Measurements from ENCODE around the gene VIPAS39.

- TF ChIP-seq, protein P1, sequence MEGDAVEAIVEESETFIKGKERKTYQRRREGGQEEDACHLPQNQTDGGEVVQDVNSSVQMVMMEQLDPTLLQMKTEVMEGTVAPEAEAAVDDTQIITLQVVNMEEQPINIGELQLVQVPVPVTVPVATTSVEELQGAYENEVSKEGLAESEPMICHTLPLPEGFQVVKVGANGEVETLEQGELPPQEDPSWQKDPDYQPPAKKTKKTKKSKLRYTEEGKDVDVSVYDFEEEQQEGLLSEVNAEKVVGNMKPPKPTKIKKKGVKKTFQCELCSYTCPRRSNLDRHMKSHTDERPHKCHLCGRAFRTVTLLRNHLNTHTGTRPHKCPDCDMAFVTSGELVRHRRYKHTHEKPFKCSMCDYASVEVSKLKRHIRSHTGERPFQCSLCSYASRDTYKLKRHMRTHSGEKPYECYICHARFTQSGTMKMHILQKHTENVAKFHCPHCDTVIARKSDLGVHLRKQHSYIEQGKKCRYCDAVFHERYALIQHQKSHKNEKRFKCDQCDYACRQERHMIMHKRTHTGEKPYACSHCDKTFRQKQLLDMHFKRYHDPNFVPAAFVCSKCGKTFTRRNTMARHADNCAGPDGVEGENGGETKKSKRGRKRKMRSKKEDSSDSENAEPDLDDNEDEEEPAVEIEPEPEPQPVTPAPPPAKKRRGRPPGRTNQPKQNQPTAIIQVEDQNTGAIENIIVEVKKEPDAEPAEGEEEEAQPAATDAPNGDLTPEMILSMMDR (IDR thresholded peaks at IDR 0.05) = no peak
- no peak for TF ChIP-seq POLR2A (IDR thresholded peaks at IDR 0.05)
Measured at GRCh38 chr14:77400216-77400615, 57.2 kb downstream of the VIPAS39 start.

All from body of pancreas (tissue), 4 donors.